Peyer's patch (tissue), 4 donors: ENCODE data around the gene ITSN1. TPM values are rescaled to one million over a fixed set of nuclear protein-coding genes. Genes with fewer than 3 reads are reported as not detected.

Experiments used
- DNase-seq, 3 donors: peaks; one replicate each; pipeline ENCODE4 v3.0.0-alpha.2; 2017 to 2019
- H3K27ac ChIP-seq, 4 donors: fragments of 200-600 bp; sonication (generic); one replicate each; pipeline ENCODE4 v1.5.1; 2016 to 2019
- H3K27me3 ChIP-seq, 2 donors: fragments of 200-600 bp; sonication (generic); one replicate each; pipeline ENCODE4 v1.5.1; 2019
- H3K36me3 ChIP-seq, 3 donors: fragments of 200-600 bp; sonication (generic); one replicate each; pipeline ENCODE4 v1.5.1; 2016 to 2019
- H3K4me1 ChIP-seq, 4 donors: fragments of 200-600 bp; sonication (generic); one replicate each; pipeline ENCODE4 v1.5.1; 2016 to 2019
- H3K4me3 ChIP-seq, 4 donors: fragments of 200-600 bp; sonication (generic); 1 replicate in 3 of 4; 2 replicates in 1 of 4; pipeline ENCODE4 v1.5.1; 2016 to 2019; ENCODE audit warnings: mild to moderate bottlenecking in 1 of 4
- H3K9me3 ChIP-seq, 4 donors: fragments of 200-600 bp; sonication (generic); one replicate each; pipeline ENCODE4 v1.5.1; 2016 to 2019; ENCODE audit warnings: mild to moderate bottlenecking in 1 of 4
- POLR2A ChIP-seq, 2 donors: fragments of 450-650 bp; IDR thresholded peaks; one replicate each; pipeline ENCODE4 v1.5.1; 2017; ENCODE audit warnings: antibody characterized with exemption in 2 of 2, mild to moderate bottlenecking in 2 of 2, moderate library complexity in 2 of 2
- total RNA-seq, 4 donors: library from RNA; depleted of rRNA; stranded (reverse); fragments of >200 nt; gene quantifications; one replicate each; pipeline ENCODE4 v1.1.0, GENCODE V29; 2016
- TF ChIP-seq, protein P1 (sequence below), 6 experiments: fragments of 450-650 bp in 4 of 6; fragments of 200-600 bp in 2 of 6; sonication (generic) in 1 of 6; IDR thresholded peaks; one replicate each; pipeline ENCODE4 v1.5.1; 2017 to 2019; ENCODE audit warnings: antibody characterized with exemption in 6 of 6, mild to moderate bottlenecking in 3 of 6, moderate library complexity in 1 of 6

The ITSN1 gene
- total RNA-seq, 4 donors from 2014 or later, result 41.0 to 56.9 (median 49.5) TPM

DNA sequence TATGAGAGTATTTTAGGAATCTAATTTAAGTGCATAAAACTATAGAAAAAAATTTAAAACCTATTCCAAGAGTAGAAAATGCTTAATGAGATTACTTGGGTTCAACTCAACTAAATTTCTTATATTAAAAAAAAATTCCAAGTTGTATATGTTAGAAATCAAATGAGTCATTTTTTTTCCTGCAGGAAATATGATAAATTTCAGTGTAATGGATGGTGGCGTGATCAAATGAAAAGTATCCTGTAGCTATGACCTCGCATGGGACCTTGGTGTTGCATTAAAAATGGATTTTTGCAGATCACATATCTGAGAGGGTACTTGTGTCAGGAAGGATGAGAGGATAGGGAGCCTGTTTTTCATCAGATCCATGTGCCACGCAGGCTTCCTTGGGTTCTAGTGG, 255.4 kb downstream of the ITSN1 start:
- H3K4me3 ChIP-seq, result no peak overlapping the region
- peaks cover 0 to 5% (median 0%) of the 10 kb centered on the region in 4 donors for H3K4me1 ChIP-seq
- no peak for DNase-seq
- H3K27me3 ChIP-seq, result no peaks in the 10 kb centered on the region
- peaks cover 0 to 19% (median 0%) of the 10 kb centered on the region in 3 donors for H3K36me3 ChIP-seq
- TF ChIP-seq, protein P1, sequence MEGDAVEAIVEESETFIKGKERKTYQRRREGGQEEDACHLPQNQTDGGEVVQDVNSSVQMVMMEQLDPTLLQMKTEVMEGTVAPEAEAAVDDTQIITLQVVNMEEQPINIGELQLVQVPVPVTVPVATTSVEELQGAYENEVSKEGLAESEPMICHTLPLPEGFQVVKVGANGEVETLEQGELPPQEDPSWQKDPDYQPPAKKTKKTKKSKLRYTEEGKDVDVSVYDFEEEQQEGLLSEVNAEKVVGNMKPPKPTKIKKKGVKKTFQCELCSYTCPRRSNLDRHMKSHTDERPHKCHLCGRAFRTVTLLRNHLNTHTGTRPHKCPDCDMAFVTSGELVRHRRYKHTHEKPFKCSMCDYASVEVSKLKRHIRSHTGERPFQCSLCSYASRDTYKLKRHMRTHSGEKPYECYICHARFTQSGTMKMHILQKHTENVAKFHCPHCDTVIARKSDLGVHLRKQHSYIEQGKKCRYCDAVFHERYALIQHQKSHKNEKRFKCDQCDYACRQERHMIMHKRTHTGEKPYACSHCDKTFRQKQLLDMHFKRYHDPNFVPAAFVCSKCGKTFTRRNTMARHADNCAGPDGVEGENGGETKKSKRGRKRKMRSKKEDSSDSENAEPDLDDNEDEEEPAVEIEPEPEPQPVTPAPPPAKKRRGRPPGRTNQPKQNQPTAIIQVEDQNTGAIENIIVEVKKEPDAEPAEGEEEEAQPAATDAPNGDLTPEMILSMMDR (IDR thresholded peaks at IDR 0.05), result no peak
- no peak for TF ChIP-seq POLR2A (IDR thresholded peaks at IDR 0.05)
- H3K9me3 ChIP-seq, result no peaks in the 10 kb centered on the region
- no peak overlapping the region for H3K27ac ChIP-seq

DNA sequence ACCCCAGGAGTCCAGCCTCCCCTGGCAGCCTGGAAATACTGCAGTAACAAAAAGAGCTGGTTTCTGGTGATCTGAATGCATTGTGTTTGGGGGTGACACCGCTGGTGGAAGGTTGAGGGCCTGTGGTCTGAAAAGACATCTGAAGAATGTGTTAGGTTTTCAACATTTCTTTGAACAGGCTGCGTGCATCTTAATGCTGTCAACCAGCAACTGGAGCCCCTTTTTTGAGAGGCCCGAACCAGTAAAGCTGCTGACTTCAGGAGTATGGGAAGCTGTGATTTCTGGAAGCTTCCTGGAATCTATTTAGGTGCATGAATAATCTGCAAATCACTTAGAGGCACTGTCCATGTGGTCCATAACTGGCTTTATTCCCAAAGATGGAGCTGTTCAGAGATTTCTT, 256.3 kb downstream of the ITSN1 start:
- Histone ChIP-seq H3K9me3 (no peaks in the 10 kb centered on the region), H3K27me3 (no peaks in the 10 kb centered on the region), H3K4me1 (peaks cover 0 to 5% (median 0%) of the 10 kb centered on the region in 4 donors), H3K4me3 (no peak overlapping the region), H3K27ac (peak overlapping the region in 1 of 4 donors; percentile 16), H3K36me3 (peaks cover 0 to 28% (median 0%) of the 10 kb centered on the region in 3 donors)
- DNase-seq, result no peak
- TF ChIP-seq POLR2A (IDR thresholded peaks at IDR 0.05), result no peak
- TF ChIP-seq, protein P1 (IDR thresholded peaks at IDR 0.05), result no peak

DNA sequence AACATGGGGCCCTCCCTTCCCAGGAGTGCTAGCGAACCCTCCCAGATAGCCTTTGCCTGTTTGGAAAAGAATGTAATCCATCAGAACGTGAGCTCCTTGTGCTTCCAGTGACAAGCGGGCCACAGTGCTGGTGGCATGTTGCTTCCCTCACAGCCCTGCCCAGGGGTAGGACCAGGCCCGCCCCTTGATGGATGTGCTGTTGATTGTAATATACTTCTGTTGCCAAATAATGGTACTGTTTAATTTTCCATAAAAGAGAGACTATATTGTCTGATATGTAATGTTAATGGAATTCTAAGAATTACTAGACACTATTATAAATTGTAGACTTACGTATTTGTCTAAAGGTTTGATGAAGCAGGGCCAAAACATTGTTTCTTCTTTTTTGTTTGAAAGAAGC, 256.9 kb downstream of the ITSN1 start:
- no peaks in the 10 kb centered on the region for H3K9me3 ChIP-seq
- H3K4me1 ChIP-seq, result peaks cover 0 to 5% (median 0%) of the 10 kb centered on the region in 4 donors
- H3K27ac ChIP-seq, result peak overlapping the region in 1 of 4 donors; percentile 16
- peaks cover 0 to 34% (median 0%) of the 10 kb centered on the region in 3 donors for H3K36me3 ChIP-seq
- TF ChIP-seq, protein P1 (IDR thresholded peaks at IDR 0.05), result no peak
- TF ChIP-seq POLR2A (IDR thresholded peaks at IDR 0.05), result no peak
- no peaks in the 10 kb centered on the region for H3K27me3 ChIP-seq
- peak in 1 of 3 donors; percentile 23 for DNase-seq
- no peak overlapping the region for H3K4me3 ChIP-seq

DNA sequence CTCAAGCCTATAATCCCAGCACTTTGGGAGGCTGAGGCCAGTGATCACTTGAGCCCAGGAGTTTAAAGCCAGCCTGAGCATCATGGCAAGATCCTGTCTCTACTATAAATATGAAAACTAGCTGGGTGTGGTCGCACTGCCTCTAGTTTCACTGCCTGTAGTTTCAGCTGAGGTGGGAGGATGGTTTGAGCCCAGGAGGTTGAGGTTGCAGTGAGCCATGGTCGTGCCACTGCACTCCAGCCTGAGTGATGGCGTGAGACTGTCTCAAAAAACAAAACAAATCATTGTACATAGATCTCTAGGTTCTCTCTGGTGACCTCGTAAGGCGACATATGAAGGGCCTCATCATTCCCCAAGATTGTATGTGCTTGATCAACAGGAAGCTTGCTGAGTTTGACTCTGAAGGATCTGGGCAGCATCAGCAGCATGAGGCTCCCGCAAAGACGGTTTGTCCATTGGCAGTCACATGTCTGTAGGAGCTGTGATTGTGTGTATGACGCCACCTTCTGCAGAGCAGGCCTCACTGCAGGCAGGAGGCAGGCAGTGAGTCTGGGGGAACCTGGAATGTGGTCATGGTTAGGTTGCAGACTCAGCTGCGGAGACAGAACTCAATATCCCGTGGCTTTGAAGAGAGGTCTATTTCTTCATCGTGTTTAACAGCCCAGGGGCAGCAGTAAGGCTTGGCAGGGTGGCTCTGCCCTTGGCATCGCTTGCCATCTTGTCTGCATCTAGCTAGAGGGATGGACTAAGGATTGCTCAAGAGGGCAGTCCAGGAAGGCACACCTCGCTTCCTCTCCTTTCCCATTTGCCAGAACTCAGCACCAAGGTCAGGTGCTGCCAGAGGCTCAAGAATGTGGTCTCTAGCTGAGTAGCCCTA, 259.3 kb downstream of the ITSN1 start:
- Histone ChIP-seq H3K4me1 (no peaks in the 10 kb centered on the region), H3K27me3 (no peaks in the 10 kb centered on the region), H3K27ac (no peak overlapping the region), H3K9me3 (no peaks in the 10 kb centered on the region), H3K36me3 (peaks cover 0 to 57% (median 0%) of the 10 kb centered on the region in 3 donors), H3K4me3 (no peak overlapping the region)
- TF ChIP-seq POLR2A (IDR thresholded peaks at IDR 0.05), result no peak
- TF ChIP-seq, protein P1 (IDR thresholded peaks at IDR 0.05), result peak in 4 of 6 experiments; percentile 19 to 40 (median 34)
- peak in 1 of 3 donors; percentile 49 for DNase-seq

DNA sequence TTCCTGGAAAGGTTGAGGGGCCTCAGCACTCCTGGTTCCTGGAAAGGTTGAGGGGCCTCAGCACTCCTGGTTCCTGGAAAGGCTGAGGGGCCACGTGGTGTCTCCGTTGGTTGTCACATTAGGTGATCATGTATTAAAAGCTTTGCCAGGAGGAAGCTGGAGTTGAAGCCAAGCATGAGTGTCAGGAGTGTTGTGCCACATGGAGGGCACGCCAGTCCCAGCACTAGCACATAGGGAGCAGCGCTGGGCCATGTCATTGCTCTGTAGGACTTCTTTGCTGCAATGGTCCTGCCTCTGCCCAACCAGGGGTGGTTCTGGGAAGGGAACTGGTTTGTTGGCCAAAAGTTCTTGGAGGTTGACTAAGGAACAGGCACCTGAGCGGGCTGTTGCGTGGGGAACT, 260.0 kb downstream of the ITSN1 start:
- peak in 1 of 3 donors; percentile 41 for DNase-seq
- Histone ChIP-seq H3K4me3 (no peak overlapping the region), H3K36me3 (peaks cover 0 to 64% (median 3%) of the 10 kb centered on the region in 3 donors), H3K9me3 (no peaks in the 10 kb centered on the region), H3K4me1 (no peaks in the 10 kb centered on the region), H3K27ac (no peak overlapping the region), H3K27me3 (no peaks in the 10 kb centered on the region)
- TF ChIP-seq POLR2A (IDR thresholded peaks at IDR 0.05), result no peak
- TF ChIP-seq, protein P1 (IDR thresholded peaks at IDR 0.05), result no peak
